Neuronal stem cell (in vitro differentiated cells): ENCODE results near the gene ACSM5.

Experiments used
- DNase-seq: peaks from one replicate; pipeline ENCODE4 v3.0.0-alpha.2; 2013; ENCODE audit warnings: low spot score
- H2AFZ ChIP-seq: one replicate; pipeline ENCODE4 v1.6.1; 2013; ENCODE audit warnings: mild to moderate bottlenecking, low read length, inconsistent platforms
- H2AK5ac ChIP-seq: 2 replicates; pipeline ENCODE4 v1.6.1; 2013; ENCODE audit warnings: low read depth, mild to moderate bottlenecking, inconsistent platforms, low read length, moderate library complexity, mixed read lengths
- H2BK120ac ChIP-seq: 2 replicates; pipeline ENCODE4 v1.6.1; 2013; ENCODE audit warnings: low read depth, mild to moderate bottlenecking, inconsistent platforms, low read length, moderate library complexity, mixed read lengths
- H2BK12ac ChIP-seq: one replicate; pipeline ENCODE4 v1.6.1; 2013; ENCODE audit warnings: low read length, inconsistent platforms
- H2BK15ac ChIP-seq: 2 replicates; pipeline ENCODE4 v1.6.1; 2013; ENCODE audit warnings: mild to moderate bottlenecking, low read length, inconsistent platforms, mixed read lengths
- H2BK5ac ChIP-seq: one replicate; pipeline ENCODE4 v1.6.1; 2013; ENCODE audit warnings: inconsistent platforms, mild to moderate bottlenecking, low read length, moderate library complexity
- H3K14ac ChIP-seq: one replicate; pipeline ENCODE4 v1.6.1; 2013; ENCODE audit warnings: low read length, inconsistent platforms
- H3K18ac ChIP-seq: 2 replicates; pipeline ENCODE4 v1.6.1; 2013; ENCODE audit warnings: low read length, inconsistent platforms
- H3K23ac ChIP-seq: 2 replicates; pipeline ENCODE4 v1.6.1; 2013; ENCODE audit warnings: low read depth, mild to moderate bottlenecking, mixed read lengths, low read length, inconsistent platforms; ENCODE audit not compliant: poor library complexity
- H3K27ac ChIP-seq: replicated peaks from 3 replicates; pipeline ENCODE4 v1.5.1; 2013; ENCODE audit warnings: low read length, inconsistent platforms
- H3K27me3 ChIP-seq, 3 experiments: 2 replicates each; pipeline ENCODE4 v1.6.1; 2013; ENCODE audit warnings: low read length in 3 of 3, mild to moderate bottlenecking in 2 of 3, inconsistent platforms in 1 of 3, low read depth in 1 of 3, mixed read lengths in 1 of 3, moderate library complexity in 1 of 3; ENCODE audit not compliant: control insufficient read depth in 3 of 3, insufficient read depth in 3 of 3
- H3K36me3 ChIP-seq, 2 donors: replicated peaks in 1 of 2; 2 replicates each; pipeline ENCODE4 v1.6.1; 2013; ENCODE audit warnings: low read length in 2 of 2; ENCODE audit not compliant: control insufficient read depth in 2 of 2, insufficient read depth in 2 of 2
- H3K4ac ChIP-seq: 2 replicates; pipeline ENCODE4 v1.6.1; 2013; ENCODE audit warnings: inconsistent platforms, mild to moderate bottlenecking, low read length, moderate library complexity
- H3K4me1 ChIP-seq, 2 donors: 1 replicate in 1 of 2; 2 replicates in 1 of 2; pipeline ENCODE4 v1.6.1; 2013; ENCODE audit warnings: low read length in 2 of 2, low read depth in 1 of 2; ENCODE audit not compliant: control insufficient read depth in 2 of 2, insufficient read depth in 1 of 2
- H3K4me2 ChIP-seq: one replicate; pipeline ENCODE4 v1.6.1; 2013; ENCODE audit warnings: mild to moderate bottlenecking, low read length, inconsistent platforms; ENCODE audit not compliant: insufficient read depth, poor library complexity, severe bottlenecking
- H3K4me3 ChIP-seq, 2 donors: 2 replicates each; pipeline ENCODE4 v1.5.1; 2013; ENCODE audit warnings: low read length in 2 of 2, mild to moderate bottlenecking in 2 of 2, inconsistent platforms in 1 of 2, moderate library complexity in 1 of 2
- H3K79me1 ChIP-seq: one replicate; pipeline ENCODE4 v1.6.1; 2013; ENCODE audit warnings: low read depth, mild to moderate bottlenecking, inconsistent platforms, low read length, moderate library complexity
- H3K9ac ChIP-seq: one replicate; pipeline ENCODE4 v1.6.1; 2013; ENCODE audit warnings: mild to moderate bottlenecking, low read depth, low read length, inconsistent platforms; ENCODE audit not compliant: poor library complexity
- H3K9me3 ChIP-seq, 2 donors: replicated peaks in 1 of 2; 2 replicates each; pipeline versions ENCODE3 to v1.6.1; 2013; ENCODE audit warnings: low read length in 2 of 2, mild to moderate bottlenecking in 2 of 2, inconsistent platforms in 1 of 2, low read depth in 1 of 2, mixed read lengths in 1 of 2, moderate library complexity in 1 of 2; ENCODE audit not compliant: control insufficient read depth in 2 of 2, insufficient read depth in 1 of 2
- H4K8ac ChIP-seq: one replicate; pipeline ENCODE4 v1.6.1; 2013; ENCODE audit warnings: low read depth, mild to moderate bottlenecking, inconsistent platforms, low read length, moderate library complexity
- H4K91ac ChIP-seq: one replicate; pipeline ENCODE4 v1.6.1; 2013; ENCODE audit warnings: low read length, low read depth, mild to moderate bottlenecking, inconsistent platforms; ENCODE audit not compliant: poor library complexity
- WGBS, 2 donors: extraction: QIAGEN DNeasy Blood & Tissue Kit; methylation state at CpG; one replicate each; pipeline ENCODE4 v1.1.7; 2013; ENCODE audit warnings: missing lambda C conversion rate in 2 of 2, mixed read lengths in 1 of 2; ENCODE audit not compliant: insufficient read length in 2 of 2, insufficient replicate concordance in 1 of 2; ENCODE audit errors: extremely low coverage in 2 of 2; 5-methylcytosine and 5-hydroxymethylcytosine counted together

ACSM5 gene

GRCh38 chr16:20387978-20388377, 21.4 kb upstream of the ACSM5 start:
- DNase-seq, result no peak
- H3K4me1 ChIP-seq, result peaks cover 2 to 3% of the 10 kb centered on the region in 2 donors
- H2AFZ ChIP-seq, result no peak overlapping the region
- H3K27me3 ChIP-seq, result no peaks in the 10 kb centered on the region
- no peak overlapping the region for H3K4ac ChIP-seq
- H3K4me3 ChIP-seq, result no peak overlapping the region
- no peak overlapping the region for H2BK120ac ChIP-seq
- no peak overlapping the region for H3K27ac ChIP-seq
- H3K9ac ChIP-seq, result no peak overlapping the region
- no peak overlapping the region for H2AK5ac ChIP-seq
- H3K79me1 ChIP-seq, result no peaks in the 10 kb centered on the region
- no peak overlapping the region for H3K23ac ChIP-seq
- H3K18ac ChIP-seq, result no peak overlapping the region
- no peak overlapping the region for H4K8ac ChIP-seq
- no peak overlapping the region for H2BK15ac ChIP-seq
- H3K4me2 ChIP-seq, result no peak overlapping the region
- H3K14ac ChIP-seq, result no peak overlapping the region
- H3K9me3 ChIP-seq, result no peaks in the 10 kb centered on the region
- no CpG with 5 or more reads among the region's 3 CpGs for WGBS, 2 donors
- H3K36me3 ChIP-seq, result no peaks in the 10 kb centered on the region
- H2BK12ac ChIP-seq, result no peak overlapping the region
- no peak overlapping the region for H2BK5ac ChIP-seq
- no peak overlapping the region for H4K91ac ChIP-seq

GRCh38 chr16:20388854-20389253, 20.5 kb upstream of the ACSM5 start:
- no peaks in the 10 kb centered on the region for H3K9me3 ChIP-seq
- H2BK15ac ChIP-seq, result no peak overlapping the region
- no peak overlapping the region for H3K4me3 ChIP-seq
- no peak overlapping the region for H2AK5ac ChIP-seq
- no peak overlapping the region for H3K9ac ChIP-seq
- H2BK12ac ChIP-seq, result no peak overlapping the region
- WGBS, 2 donors, result no CpG with 5 or more reads among the region's 1 CpG
- H3K18ac ChIP-seq, result no peak overlapping the region
- no peak overlapping the region for H4K8ac ChIP-seq
- H3K79me1 ChIP-seq, result no peaks in the 10 kb centered on the region
- H2AFZ ChIP-seq, result no peak overlapping the region
- H2BK120ac ChIP-seq, result no peak overlapping the region
- peaks cover 2 to 3% of the 10 kb centered on the region in 2 donors for H3K4me1 ChIP-seq
- no peak overlapping the region for H3K4me2 ChIP-seq
- no peak overlapping the region for H3K27ac ChIP-seq
- no peaks in the 10 kb centered on the region for H3K27me3 ChIP-seq
- H3K23ac ChIP-seq, result no peak overlapping the region
- no peak overlapping the region for H2BK5ac ChIP-seq
- DNase-seq, result no peak
- H3K14ac ChIP-seq, result no peak overlapping the region
- no peaks in the 10 kb centered on the region for H3K36me3 ChIP-seq
- no peak overlapping the region for H4K91ac ChIP-seq
- H3K4ac ChIP-seq, result no peak overlapping the region

GRCh38 chr16:20391045-20391444, 18.3 kb upstream of the ACSM5 start:
- 100% methylated on average over 1 of the region's 5 CpGs for WGBS, 2 donors
- no peaks in the 10 kb centered on the region for H3K79me1 ChIP-seq
- H3K4ac ChIP-seq, result no peak overlapping the region
- H4K8ac ChIP-seq, result no peak overlapping the region
- H3K27ac ChIP-seq, result no peak overlapping the region
- no peak overlapping the region for H3K4me3 ChIP-seq
- H3K9ac ChIP-seq, result no peak overlapping the region
- no peak overlapping the region for H2BK15ac ChIP-seq
- H2AK5ac ChIP-seq, result no peak overlapping the region
- no peak overlapping the region for H2BK120ac ChIP-seq
- no peaks in the 10 kb centered on the region for H3K27me3 ChIP-seq
- H2AFZ ChIP-seq, result no peak overlapping the region
- no peak overlapping the region for H3K14ac ChIP-seq
- no peak for DNase-seq
- no peak overlapping the region for H3K23ac ChIP-seq
- H3K18ac ChIP-seq, result no peak overlapping the region
- H3K4me2 ChIP-seq, result no peak overlapping the region
- H2BK5ac ChIP-seq, result no peak overlapping the region
- H3K9me3 ChIP-seq, result no peaks in the 10 kb centered on the region
- no peak overlapping the region for H4K91ac ChIP-seq
- H3K4me1 ChIP-seq, result peaks cover 1 to 2% of the 10 kb centered on the region in 2 donors
- H2BK12ac ChIP-seq, result no peak overlapping the region
- H3K36me3 ChIP-seq, result no peaks in the 10 kb centered on the region

GRCh38 chr16:20393801-20394577, 15.3 kb upstream of the ACSM5 start:
- Histone ChIP-seq H2BK12ac (no peak overlapping the region), H2AK5ac (no peak overlapping the region), H3K9ac (no peak overlapping the region), H3K4me3 (no peak overlapping the region), H3K23ac (no peak overlapping the region), H2BK5ac (no peak overlapping the region), H4K91ac (no peak overlapping the region), H3K4me1 (peaks cover 0 to 3% of the 10 kb centered on the region in 2 donors), H3K4ac (no peak overlapping the region), H3K14ac (no peak overlapping the region), H3K9me3 (no peaks in the 10 kb centered on the region), H3K79me1 (no peaks in the 10 kb centered on the region), H3K4me2 (no peak overlapping the region), H3K27ac (no peak overlapping the region), H2BK120ac (no peak overlapping the region), H2AFZ (no peak overlapping the region), H3K36me3 (no peaks in the 10 kb centered on the region), H4K8ac (no peak overlapping the region), H3K18ac (no peak overlapping the region), H2BK15ac (no peak overlapping the region), H3K27me3 (no peaks in the 10 kb centered on the region)
- no peak for DNase-seq
- no CpG with 5 or more reads among the region's 2 CpGs for WGBS, 2 donors
